ENCODE measurements around the gene PDGFRA.
"Not testable (repeated sequence)": the region's sequence is repeated elsewhere in the genome, so short reads cannot be mapped to it uniquely, and the experiment has no call there.

The PDGFRA gene

DNA sequence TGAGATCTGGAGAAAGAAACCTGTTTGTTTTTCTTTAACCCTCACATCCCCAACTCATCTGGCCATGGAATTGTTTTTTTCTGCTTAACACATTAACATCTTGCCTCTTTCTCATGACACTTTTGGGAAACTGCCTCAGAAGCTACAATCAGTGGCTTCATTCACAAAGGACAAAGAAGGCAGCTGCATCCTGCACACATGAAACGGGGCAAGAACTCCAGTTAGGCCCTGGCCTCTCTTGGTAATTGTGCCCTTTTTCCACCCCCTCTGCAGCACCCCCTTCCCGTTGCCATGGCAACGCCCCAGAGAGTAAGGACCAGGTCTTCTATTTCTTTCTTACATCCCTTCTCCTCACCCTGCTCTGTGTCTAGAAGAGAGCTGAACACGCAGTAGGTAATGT is 103.4 kb downstream of the PDGFRA start:
- no peak for DNase-seq

DNA sequence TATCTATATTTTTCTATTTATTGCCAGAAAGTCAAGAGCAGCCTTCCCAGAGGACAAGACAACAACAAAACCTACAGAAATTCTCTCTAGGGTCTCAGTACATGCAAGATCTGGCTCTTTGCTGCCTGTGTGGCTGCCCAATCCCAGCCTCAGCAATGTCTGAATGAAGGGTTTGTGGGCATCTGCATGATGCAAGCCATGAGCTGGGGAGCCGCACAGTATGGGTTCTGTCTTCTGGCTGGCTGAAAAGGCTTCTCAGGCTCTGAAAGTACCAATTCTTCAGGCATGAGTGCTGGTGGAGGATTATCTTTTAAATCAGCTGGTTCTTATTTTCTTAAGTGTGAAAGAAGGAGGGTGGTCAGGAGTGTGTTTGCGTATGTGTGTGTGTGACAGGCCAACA is 104.6 kb downstream of the PDGFRA start:
- DNase-seq, result no peak

DNA sequence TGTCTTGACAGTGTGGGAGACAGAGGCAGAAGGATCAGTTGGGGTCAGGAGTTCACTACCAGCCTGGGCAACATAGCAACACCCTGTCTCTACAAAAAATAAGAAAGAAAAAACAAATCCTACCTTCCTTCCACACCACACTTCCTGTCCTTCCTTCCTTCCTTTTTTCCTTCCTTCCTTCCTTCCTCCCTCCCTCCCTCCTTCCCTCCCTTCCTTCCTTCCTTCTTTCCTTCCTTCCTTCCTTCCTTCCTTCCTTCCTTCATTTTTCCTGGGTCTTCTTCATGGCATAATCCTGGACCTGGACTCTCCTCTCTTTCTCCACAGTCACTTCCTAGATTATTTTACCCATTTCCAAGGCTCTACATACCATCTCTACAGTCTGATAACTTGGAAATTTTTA is 105.7 kb downstream of the PDGFRA start:
- not testable (repeated sequence) for DNase-seq

DNA sequence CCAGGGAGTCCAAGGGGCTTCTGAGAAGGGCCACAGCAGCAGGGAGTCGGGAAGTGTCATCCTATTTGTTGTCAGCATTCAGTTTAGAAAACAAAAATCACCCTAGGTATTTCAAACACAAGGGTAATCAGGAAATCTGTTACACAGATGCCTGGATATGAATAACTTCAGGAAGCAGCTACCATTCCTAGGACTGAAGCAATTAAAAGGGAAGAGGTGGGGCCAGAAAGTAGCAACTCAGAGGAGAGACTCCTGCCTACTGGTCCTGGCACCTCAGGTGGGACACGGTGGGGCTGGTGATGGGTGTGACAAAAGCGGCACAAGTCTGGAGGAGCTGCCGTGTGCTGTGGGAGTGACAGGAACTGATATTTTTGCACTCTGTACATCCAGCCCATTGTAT is 107.9 kb downstream of the PDGFRA start:
- DNase-seq, result no peak

DNA sequence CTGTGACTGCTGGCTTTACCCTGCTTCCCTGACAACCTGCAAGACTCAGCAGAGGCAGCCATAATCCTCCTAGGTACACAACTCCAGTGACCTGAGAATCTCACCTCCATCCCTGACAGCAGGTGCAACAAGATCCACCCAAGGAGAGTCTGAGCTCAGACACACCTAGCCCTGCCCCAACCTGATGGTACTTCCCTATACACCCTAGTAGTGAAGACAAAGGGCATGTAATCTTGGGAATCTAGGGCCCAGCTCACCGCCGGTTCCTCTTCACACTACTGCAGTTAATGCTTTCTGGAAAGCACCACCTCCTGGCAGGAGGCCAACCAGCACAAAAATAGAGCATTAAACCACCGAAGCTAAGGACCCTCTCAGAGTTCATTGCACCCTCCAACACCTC is 113.0 kb downstream of the PDGFRA start:
- DNase-seq, result not testable (repeated sequence)

Measured in NCI-H2081 treated with DMSO at 0.1 percent for 48 hours (cell line).